ENCODE measurements around the gene DUOX1. TPM values are rescaled to one million over a fixed set of nuclear protein-coding genes. Genes with fewer than 3 reads are reported as not detected.

Gene DUOX1
- total RNA-seq, 1 experiment from 2014 or later: 1.2 TPM

- no TSS peak for BruUV-seq (replicated peaks)
- Mint-ChIP-seq H3K27ac (ENCODE audit: unreplicated experiment) (no peak overlapping the region), H3K4me1 (ENCODE audit: low read depth, unreplicated experiment) (peaks cover 23% of the 10 kb centered on the region), H3K27me3 (ENCODE audit: unreplicated experiment) (peaks cover 79% of the 10 kb centered on the region), H3K9me3 (ENCODE audit: low read depth, unreplicated experiment) (no peaks in the 10 kb centered on the region), H3K4me3 (ENCODE audit: low read depth, unreplicated experiment) (no peak overlapping the region), H3K36me3 (ENCODE audit: insufficient read depth, unreplicated experiment) (no peaks in the 10 kb centered on the region)
- CTCF ChIA-PET: no interaction called here
- no peak for DNase-seq
- intact Hi-C loops (cut with micrococcal nuclease; ENCODE audit: unreplicated experiment): no loop called here
- TF ChIP-seq CTCF (IDR thresholded peaks at IDR 0.05; ENCODE audit: unreplicated experiment): no peak
Observed at GRCh38 chr15:45115312-45115820, 14.4 kb upstream of the DUOX1 start.

GRCh38 chr15:45116006-45116481 lies 13.8 kb upstream of the DUOX1 start:
- CTCF ChIA-PET: no interaction called here
- Mint-ChIP-seq H3K4me3 (ENCODE audit: low read depth, unreplicated experiment) (no peak overlapping the region), H3K36me3 (ENCODE audit: insufficient read depth, unreplicated experiment) (no peaks in the 10 kb centered on the region), H3K4me1 (ENCODE audit: low read depth, unreplicated experiment) (peaks cover 23% of the 10 kb centered on the region), H3K27me3 (ENCODE audit: unreplicated experiment) (peaks cover 76% of the 10 kb centered on the region), H3K27ac (ENCODE audit: unreplicated experiment) (no peak overlapping the region), H3K9me3 (ENCODE audit: low read depth, unreplicated experiment) (no peaks in the 10 kb centered on the region)
- TF ChIP-seq CTCF (IDR thresholded peaks at IDR 0.05; ENCODE audit: unreplicated experiment): no peak
- DNase-seq: no peak
- intact Hi-C loops (cut with micrococcal nuclease; ENCODE audit: unreplicated experiment): no loop called here
- BruUV-seq (replicated peaks): no TSS peak

GRCh38 chr15:45116482-45117307 lies 13.1 kb upstream of the DUOX1 start:
- H3K36me3 Mint-ChIP-seq (ENCODE audit: insufficient read depth, unreplicated experiment): peaks cover 1% of the 10 kb centered on the region
- TF ChIP-seq CTCF (IDR thresholded peaks at IDR 0.05; ENCODE audit: unreplicated experiment): no peak

GRCh38 chr15:45117308-45118130 lies 12.3 kb upstream of the DUOX1 start:
- H3K27ac Mint-ChIP-seq (ENCODE audit: unreplicated experiment): no peak overlapping the region
- H3K9me3 Mint-ChIP-seq (ENCODE audit: low read depth, unreplicated experiment): no peaks in the 10 kb centered on the region
- intact Hi-C loops (cut with micrococcal nuclease; ENCODE audit: unreplicated experiment): no loop called here
- DNase-seq: no peak
- peaks cover 66% of the 10 kb centered on the region for H3K27me3 Mint-ChIP-seq (ENCODE audit: unreplicated experiment)
- peaks cover 23% of the 10 kb centered on the region for H3K4me1 Mint-ChIP-seq (ENCODE audit: low read depth, unreplicated experiment)
- H3K4me3 Mint-ChIP-seq (ENCODE audit: low read depth, unreplicated experiment): no peak overlapping the region
- H3K36me3 Mint-ChIP-seq (ENCODE audit: insufficient read depth, unreplicated experiment): peaks cover 5% of the 10 kb centered on the region
- CTCF ChIA-PET: interaction anchor here (0.7 to 1.6 kb wide), 17 partner anchors 9 to 264 kb away, joined by 3 to 15 read pairs (median 4); partner anchors contain the start of gene SORD
- TF ChIP-seq CTCF (IDR thresholded peaks at IDR 0.05; ENCODE audit: unreplicated experiment): no peak
- no TSS peak for BruUV-seq (replicated peaks)

More at GRCh38 chr15:45116482-45117307, 13.1 kb upstream of the DUOX1 start:
- H3K4me3 Mint-ChIP-seq (ENCODE audit: low read depth, unreplicated experiment): no peak overlapping the region
- no peak for DNase-seq
- intact Hi-C loops (cut with micrococcal nuclease; ENCODE audit: unreplicated experiment): no loop called here
- BruUV-seq (replicated peaks): no TSS peak
- CTCF ChIA-PET: no interaction called here
- peaks cover 23% of the 10 kb centered on the region for H3K4me1 Mint-ChIP-seq (ENCODE audit: low read depth, unreplicated experiment)
- H3K27ac Mint-ChIP-seq (ENCODE audit: unreplicated experiment): no peak overlapping the region
- peaks cover 75% of the 10 kb centered on the region for H3K27me3 Mint-ChIP-seq (ENCODE audit: unreplicated experiment)
- no peaks in the 10 kb centered on the region for H3K9me3 Mint-ChIP-seq (ENCODE audit: low read depth, unreplicated experiment)

All from Calu3 (cell line).